Lower leg skin (tissue), 3 donors: Measurements from ENCODE around the gene ICAM4.

Source experiments
- POLR2A ChIP-seq, 2 donors: fragments of 450-650 bp; IDR thresholded peaks; one replicate each; pipeline ENCODE4 v1.6.1; 2016 to 2017; ENCODE audit warnings: antibody characterized with exemption in 2 of 2, mild to moderate bottlenecking in 1 of 2, moderate library complexity in 1 of 2
- TF ChIP-seq, protein P1 (sequence below), 3 donors: fragments of 450-650 bp; IDR thresholded peaks; one replicate each; pipeline ENCODE4 v1.5.1; 2016; ENCODE audit warnings: antibody characterized with exemption in 3 of 3, mild to moderate bottlenecking in 3 of 3, moderate library complexity in 2 of 3

DNA sequence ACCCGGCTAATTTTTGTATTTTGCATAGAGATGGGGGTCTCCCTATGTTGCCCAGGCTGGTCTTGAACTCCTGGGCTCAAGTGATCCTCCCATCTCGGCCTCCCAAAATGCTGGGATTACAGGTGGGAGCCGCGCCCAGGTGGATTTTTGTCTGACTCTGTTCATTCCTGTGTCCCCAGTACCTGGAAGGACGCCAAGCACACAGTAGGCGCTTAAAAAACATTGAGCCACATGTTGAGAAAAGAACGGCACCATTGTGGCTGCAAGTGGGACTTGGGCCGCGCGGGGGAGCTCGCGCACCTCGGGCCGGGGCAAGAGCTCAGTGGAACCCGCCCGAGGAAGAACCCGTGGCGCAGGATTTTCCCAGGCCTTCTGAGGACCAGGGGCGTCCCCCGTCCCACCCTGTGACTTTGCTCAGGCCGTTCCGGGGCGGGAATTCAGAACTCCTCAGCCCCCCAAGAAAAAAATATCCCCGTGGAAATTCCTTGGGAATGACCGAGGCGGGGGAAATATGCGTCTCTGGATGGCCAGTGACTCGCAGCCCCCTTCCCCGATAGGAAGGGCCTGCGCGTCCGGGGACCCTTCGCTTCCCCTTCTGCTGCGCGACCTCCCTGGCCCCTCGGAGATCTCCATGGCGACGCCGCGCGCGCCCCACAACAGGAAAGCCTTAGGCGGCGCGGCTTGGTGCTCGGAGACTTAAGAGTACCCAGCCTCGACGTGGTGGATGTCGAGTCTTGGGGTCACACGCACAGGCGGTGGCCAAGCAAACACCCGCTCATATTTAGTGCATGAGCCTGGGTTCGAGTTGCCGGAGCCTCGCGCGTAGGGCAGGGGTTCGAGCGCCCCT is 17.2 kb upstream of the ICAM4 start:
- TF ChIP-seq, protein P1, sequence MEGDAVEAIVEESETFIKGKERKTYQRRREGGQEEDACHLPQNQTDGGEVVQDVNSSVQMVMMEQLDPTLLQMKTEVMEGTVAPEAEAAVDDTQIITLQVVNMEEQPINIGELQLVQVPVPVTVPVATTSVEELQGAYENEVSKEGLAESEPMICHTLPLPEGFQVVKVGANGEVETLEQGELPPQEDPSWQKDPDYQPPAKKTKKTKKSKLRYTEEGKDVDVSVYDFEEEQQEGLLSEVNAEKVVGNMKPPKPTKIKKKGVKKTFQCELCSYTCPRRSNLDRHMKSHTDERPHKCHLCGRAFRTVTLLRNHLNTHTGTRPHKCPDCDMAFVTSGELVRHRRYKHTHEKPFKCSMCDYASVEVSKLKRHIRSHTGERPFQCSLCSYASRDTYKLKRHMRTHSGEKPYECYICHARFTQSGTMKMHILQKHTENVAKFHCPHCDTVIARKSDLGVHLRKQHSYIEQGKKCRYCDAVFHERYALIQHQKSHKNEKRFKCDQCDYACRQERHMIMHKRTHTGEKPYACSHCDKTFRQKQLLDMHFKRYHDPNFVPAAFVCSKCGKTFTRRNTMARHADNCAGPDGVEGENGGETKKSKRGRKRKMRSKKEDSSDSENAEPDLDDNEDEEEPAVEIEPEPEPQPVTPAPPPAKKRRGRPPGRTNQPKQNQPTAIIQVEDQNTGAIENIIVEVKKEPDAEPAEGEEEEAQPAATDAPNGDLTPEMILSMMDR (IDR thresholded peaks at IDR 0.05) = peak in 1 of 3 donors; percentile 67
- no peak for TF ChIP-seq POLR2A (IDR thresholded peaks at IDR 0.05)
